Nephron progenitor cell (in vitro differentiated cells): ENCODE data around the gene FCER1G.
A peak's percentile ranks its signal among the peaks of the same experiment; 100 is the strongest.
"Not testable (repeated sequence)": the region's sequence is repeated elsewhere in the genome, so short reads cannot be mapped to it uniquely, and the experiment has no call there.

Experiments used
- DNase-seq: peaks from one replicate; pipeline ENCODE4 v3.0.0; 2021
- H3K27ac Mint-ChIP-seq: 2 replicates; pipeline ENCODE4 v1.8.0; 2021; ENCODE audit warnings: mild to moderate bottlenecking, moderate library complexity, mixed read lengths
- H3K27me3 Mint-ChIP-seq: 2 replicates; pipeline ENCODE4 v1.8.0; 2021; ENCODE audit warnings: mild to moderate bottlenecking, low read depth, mixed read lengths; ENCODE audit not compliant: poor library complexity
- H3K36me3 Mint-ChIP-seq: 2 replicates; pipeline ENCODE4 v1.8.0; 2021; ENCODE audit warnings: low read depth, mixed read lengths
- H3K4me1 Mint-ChIP-seq: 2 replicates; pipeline ENCODE4 v1.8.0; 2021; ENCODE audit warnings: mixed read lengths
- H3K4me3 Mint-ChIP-seq: 2 replicates; pipeline ENCODE4 v1.8.0; 2021; ENCODE audit warnings: mild to moderate bottlenecking, moderate library complexity, mixed read lengths
- H3K9me3 Mint-ChIP-seq: 2 replicates; pipeline ENCODE4 v1.8.0; 2021; ENCODE audit warnings: mild to moderate bottlenecking, moderate library complexity, mixed read lengths
- CTCF ChIP-seq: fragments of 200-600 bp; sonication (generic); IDR thresholded peaks from 2 replicates; pipeline ENCODE4 v1.5.0; 2021; ENCODE audit warnings: antibody characterized with exemption

FCER1G gene

GRCh38 chr1:161223805-161224694 is 9.0 kb downstream of the FCER1G start:
- no peak for TF ChIP-seq CTCF
- H3K27me3 Mint-ChIP-seq, result peaks cover 14% of the 10 kb centered on the region
- no peaks in the 10 kb centered on the region for H3K9me3 Mint-ChIP-seq
- DNase-seq, result no peak
- H3K27ac Mint-ChIP-seq, result no peak overlapping the region
- H3K4me1 Mint-ChIP-seq, result peaks cover 52% of the 10 kb centered on the region
- H3K4me3 Mint-ChIP-seq, result no peak overlapping the region
- peaks cover 6% of the 10 kb centered on the region for H3K36me3 Mint-ChIP-seq

- H3K9me3 Mint-ChIP-seq, H3K36me3 Mint-ChIP-seq, H3K4me3 Mint-ChIP-seq, H3K27ac Mint-ChIP-seq, DNase-seq: not testable (repeated sequence)
- Mint-ChIP-seq H3K27me3 (peaks cover 14% of the 10 kb centered on the region), H3K4me1 (peaks cover 47% of the 10 kb centered on the region)
Measured at GRCh38 chr1:161224695-161225087, 9.6 kb downstream of the FCER1G start.

- no peaks in the 10 kb centered on the region for H3K9me3 Mint-ChIP-seq
- peaks cover 14% of the 10 kb centered on the region for H3K27me3 Mint-ChIP-seq
- H3K4me1 Mint-ChIP-seq, result peaks cover 42% of the 10 kb centered on the region
- peaks cover 8% of the 10 kb centered on the region for H3K36me3 Mint-ChIP-seq
- peak overlapping the region; percentile 31 for H3K4me3 Mint-ChIP-seq
- DNase-seq, result no peak
- no peak overlapping the region for H3K27ac Mint-ChIP-seq
- TF ChIP-seq CTCF, result no peak
Measured at GRCh38 chr1:161225178-161225533, 10.1 kb downstream of the FCER1G start.

- TF ChIP-seq CTCF, result peak; percentile 31
- peaks cover 11% of the 10 kb centered on the region for H3K36me3 Mint-ChIP-seq
- peaks cover 14% of the 10 kb centered on the region for H3K27me3 Mint-ChIP-seq
- peak; percentile 84 for DNase-seq
- H3K4me3 Mint-ChIP-seq, result peak within 1 kb of the TSS; percentile 98
- H3K4me1 Mint-ChIP-seq, result peaks cover 41% of the 10 kb centered on the region
- peak within 1 kb of the TSS; percentile 91 for H3K27ac Mint-ChIP-seq
- no peaks in the 10 kb centered on the region for H3K9me3 Mint-ChIP-seq
Measured at GRCh38 chr1:161225534-161226319, 10.6 kb downstream of the FCER1G start, which contains the start of gene TOMM40L. TOMM40L (plus strand) TSS chr1:161226060; CDS start chr1:161226490, 430 bp downstream.

GRCh38 chr1:161226320-161226711 is 11.2 kb downstream of the FCER1G start:
- H3K36me3 Mint-ChIP-seq, result peaks cover 11% of the 10 kb centered on the region
- H3K27me3 Mint-ChIP-seq, result peaks cover 14% of the 10 kb centered on the region
- peak overlapping the region; percentile 98 for H3K4me3 Mint-ChIP-seq
- H3K4me1 Mint-ChIP-seq, result peaks cover 41% of the 10 kb centered on the region
- no peak for DNase-seq
- TF ChIP-seq CTCF, result no peak
- H3K9me3 Mint-ChIP-seq, result no peaks in the 10 kb centered on the region
- peak overlapping the region; percentile 38 for H3K27ac Mint-ChIP-seq

DNA sequence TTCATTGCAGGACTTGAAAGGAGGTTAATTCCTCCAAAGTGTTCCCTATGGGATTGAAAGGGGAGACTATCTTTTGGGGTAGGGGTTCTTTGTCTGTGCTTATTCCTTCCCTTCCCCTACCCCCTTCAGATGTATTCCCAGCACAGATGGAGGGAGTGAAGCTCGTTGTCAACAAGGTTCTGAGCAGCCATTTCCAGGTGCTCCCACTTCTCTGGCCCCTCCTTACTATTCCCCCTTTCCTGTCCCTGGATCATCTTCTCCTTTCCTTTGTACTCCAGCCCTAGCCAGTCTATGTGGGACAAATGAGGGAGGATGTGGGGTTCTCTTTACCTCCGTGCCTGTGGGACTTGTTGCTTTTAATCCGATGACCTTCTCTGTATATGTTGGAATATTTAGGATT is 11.7 kb downstream of the FCER1G start:
- Mint-ChIP-seq H3K27ac (peak overlapping the region; percentile 38), H3K9me3 (no peaks in the 10 kb centered on the region), H3K4me1 (peaks cover 41% of the 10 kb centered on the region), H3K4me3 (peak overlapping the region; percentile 98), H3K27me3 (peaks cover 14% of the 10 kb centered on the region), H3K36me3 (peaks cover 11% of the 10 kb centered on the region)
- DNase-seq, result no peak
- no peak for TF ChIP-seq CTCF
